Transverse colon (tissue), 3 donors: ENCODE data around the gene XPOT.
"Not testable (repeated sequence)": the region's sequence is repeated elsewhere in the genome, so short reads cannot be mapped to it uniquely, and the experiment has no call there.

Experiments
- POLR2A ChIP-seq: fragments of 450-650 bp; IDR thresholded peaks from one replicate; pipeline ENCODE4 v1.6.1; 2016; ENCODE audit warnings: antibody characterized with exemption, mild to moderate bottlenecking, moderate library complexity
- TF ChIP-seq, protein P1 (sequence below), 5 experiments: fragments of 200-600 bp in 3 of 5; fragments of 450-650 bp in 2 of 5; sonication (generic) in 3 of 5; IDR thresholded peaks; 1 replicate in 2 of 5; 2 replicates in 3 of 5; pipeline ENCODE4 v1.5.1; 2016 to 2017; ENCODE audit warnings: antibody characterized with exemption in 5 of 5, inconsistent platforms in 3 of 5, mild to moderate bottlenecking in 2 of 5, moderate library complexity in 1 of 5

DNA sequence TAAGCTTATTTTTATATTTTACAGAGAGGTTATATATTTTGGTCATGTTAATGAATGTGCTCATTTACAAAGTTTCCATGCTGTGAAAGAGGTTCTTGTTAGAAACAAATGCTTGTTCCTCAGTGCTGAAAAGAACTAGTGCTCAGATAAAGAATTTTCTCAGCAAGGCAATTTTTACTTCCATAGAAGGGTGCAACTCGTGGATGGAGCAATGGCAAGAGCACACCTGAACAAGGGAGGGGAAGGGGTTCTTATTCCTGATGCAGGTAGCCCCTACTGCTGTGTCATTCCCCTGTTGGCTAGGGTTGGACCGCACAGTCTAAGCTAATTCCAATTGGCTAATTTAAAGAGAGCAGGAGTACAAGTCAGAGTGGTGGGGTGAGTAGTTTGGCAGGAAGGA, 48.0 kb upstream of the XPOT start:
- not testable (repeated sequence) for TF ChIP-seq POLR2A
- TF ChIP-seq, protein P1, sequence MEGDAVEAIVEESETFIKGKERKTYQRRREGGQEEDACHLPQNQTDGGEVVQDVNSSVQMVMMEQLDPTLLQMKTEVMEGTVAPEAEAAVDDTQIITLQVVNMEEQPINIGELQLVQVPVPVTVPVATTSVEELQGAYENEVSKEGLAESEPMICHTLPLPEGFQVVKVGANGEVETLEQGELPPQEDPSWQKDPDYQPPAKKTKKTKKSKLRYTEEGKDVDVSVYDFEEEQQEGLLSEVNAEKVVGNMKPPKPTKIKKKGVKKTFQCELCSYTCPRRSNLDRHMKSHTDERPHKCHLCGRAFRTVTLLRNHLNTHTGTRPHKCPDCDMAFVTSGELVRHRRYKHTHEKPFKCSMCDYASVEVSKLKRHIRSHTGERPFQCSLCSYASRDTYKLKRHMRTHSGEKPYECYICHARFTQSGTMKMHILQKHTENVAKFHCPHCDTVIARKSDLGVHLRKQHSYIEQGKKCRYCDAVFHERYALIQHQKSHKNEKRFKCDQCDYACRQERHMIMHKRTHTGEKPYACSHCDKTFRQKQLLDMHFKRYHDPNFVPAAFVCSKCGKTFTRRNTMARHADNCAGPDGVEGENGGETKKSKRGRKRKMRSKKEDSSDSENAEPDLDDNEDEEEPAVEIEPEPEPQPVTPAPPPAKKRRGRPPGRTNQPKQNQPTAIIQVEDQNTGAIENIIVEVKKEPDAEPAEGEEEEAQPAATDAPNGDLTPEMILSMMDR (IDR thresholded peaks at IDR 0.05) = not testable (repeated sequence)
